H1 (cell line): ENCODE data around the gene TOM1L2. TPM values are rescaled to one million over a fixed set of nuclear protein-coding genes. Genes with fewer than 3 reads are reported as not detected.

ENCODE experiments used
- CTCF ChIP-seq, 3 experiments: IDR thresholded peaks; 1 replicate in 2 of 3; 2 replicates in 1 of 3; pipeline versions ENCODE4 v1.5.1 to v1.6.1; 2011; ENCODE audit warnings: low read length in 3 of 3, mild to moderate bottlenecking in 3 of 3, inconsistent platforms in 2 of 3, low read depth in 1 of 3, moderate library complexity in 1 of 3; ENCODE audit not compliant: insufficient read depth in 1 of 3; ENCODE audit errors: control extremely low read depth in 1 of 3
- POLR2AphosphoS5 ChIP-seq: IDR thresholded peaks from 2 replicates; pipeline ENCODE4 v1.6.1; 2011; ENCODE audit warnings: low read depth, low read length
- RXRA ChIP-seq: IDR thresholded peaks from 2 replicates; pipeline ENCODE4 v1.6.1; 2011; ENCODE audit warnings: low read depth, mild to moderate bottlenecking, low read length, moderate library complexity; ENCODE audit not compliant: insufficient read depth
- SP1 ChIP-seq: IDR thresholded peaks from 2 replicates; pipeline ENCODE4 v1.6.1; 2011; ENCODE audit warnings: low read depth, low read length
- TCF12 ChIP-seq: IDR thresholded peaks from 2 replicates; pipeline ENCODE4 v1.6.1; 2011; ENCODE audit warnings: low read depth, mild to moderate bottlenecking, low read length
- polyA plus RNA-seq, 7 experiments: library from polyadenylated mRNA; depleted of rRNA in 3 of 7; stranded (reverse) in 5 of 7; unstranded in 2 of 7; fragments of >200 nt in 5 of 7; fragments of 200-250 nt in 2 of 7; gene quantifications; 1 replicate in 5 of 7; 2 replicates in 1 of 7; 4 replicates in 1 of 7; pipeline versions ENCODE4 v1.2.1 to v1.2.3, GENCODE V29; 2011 to 2013; ENCODE audit warnings: missing spikeins in 2 of 7, mixed read lengths in 2 of 7
- total RNA-seq: library from RNA; stranded (reverse); fragmentation: NEBNext Ultra II Directional; extraction: Animal tissue kit (Norgen Biotek cat#: 25700); gene quantifications from 2 replicates; pipeline ENCODE4 v1.2.1, GENCODE V29; 2021

TOM1L2 gene
- total and polyA plus RNA-seq, 2 of the 8 experiments (the other 6 are each of a cell fraction or from before 2014, with no cell fraction given), result 2.0 to 3.4 TPM

GRCh38 chr17:17813725-17814095, 158.5 kb downstream of the TOM1L2 start (continued):
- TF ChIP-seq CTCF (IDR thresholded peaks at IDR 0.05; ENCODE audit: control extremely low read depth in 1 of 3, insufficient read depth in 1 of 3, low read depth in 1 of 3, low read length in 3 of 3), result no peak
- TF ChIP-seq RXRA, result no peak
- TF ChIP-seq TCF12, result no peak
- no peak for TF ChIP-seq SP1
- no peak for TF ChIP-seq POLR2AphosphoS5
